ENCODE results near the gene DCST2. TPM values are rescaled to one million over a fixed set of nuclear protein-coding genes. Genes with fewer than 3 reads are reported as not detected.

The DCST2 gene
- total and polyA plus RNA-seq, 9 of the 15 experiments (the other 6 are each of a cell fraction or from before 2014, with no cell fraction given), result 0.09 to 0.49 (median 0.11) TPM; not detected in 3

DNA sequence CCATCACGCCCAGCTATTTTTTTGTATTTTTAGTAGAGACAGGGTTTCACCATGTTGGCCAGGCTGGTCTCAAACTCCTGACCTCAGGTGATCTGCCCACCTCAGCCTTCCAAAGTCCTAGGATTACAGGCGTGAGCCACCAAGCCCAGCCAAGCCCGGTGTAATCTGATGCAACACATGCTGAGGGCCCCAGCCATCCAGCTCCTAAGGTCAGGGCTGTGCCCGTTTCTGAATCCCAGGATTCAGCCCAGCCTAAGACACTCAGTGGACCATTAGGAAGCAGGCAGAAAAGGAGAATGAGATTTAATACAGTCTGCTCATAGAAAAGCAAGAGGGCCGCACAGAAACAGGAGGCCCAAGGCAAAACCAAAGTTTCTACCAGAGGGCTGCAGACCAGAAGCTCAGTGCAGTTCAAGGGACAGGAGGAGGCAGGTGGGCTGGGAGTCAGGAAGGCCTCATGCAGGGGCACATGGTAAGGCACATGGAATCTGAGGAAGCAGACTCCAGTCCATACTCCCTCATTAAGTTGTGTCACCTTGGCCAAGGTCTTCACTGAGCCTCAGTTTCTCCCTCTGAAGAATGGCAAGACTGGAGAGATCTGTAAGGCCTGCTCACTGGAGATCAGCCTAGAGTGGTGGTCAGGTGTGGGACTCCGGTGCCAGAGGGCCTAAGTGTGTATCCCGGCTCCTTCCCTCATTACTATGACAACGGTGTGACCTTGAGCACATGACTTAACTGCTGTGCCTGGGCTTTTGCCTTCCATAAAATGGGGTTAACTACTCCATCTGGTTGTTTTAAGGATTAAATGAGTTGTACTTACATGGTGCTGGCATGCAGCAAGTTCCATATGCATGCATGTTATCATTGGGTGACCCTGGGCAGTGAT lies 15.1 kb upstream of the DCST2 start (continued):
- TF ChIP-seq, protein P1, sequence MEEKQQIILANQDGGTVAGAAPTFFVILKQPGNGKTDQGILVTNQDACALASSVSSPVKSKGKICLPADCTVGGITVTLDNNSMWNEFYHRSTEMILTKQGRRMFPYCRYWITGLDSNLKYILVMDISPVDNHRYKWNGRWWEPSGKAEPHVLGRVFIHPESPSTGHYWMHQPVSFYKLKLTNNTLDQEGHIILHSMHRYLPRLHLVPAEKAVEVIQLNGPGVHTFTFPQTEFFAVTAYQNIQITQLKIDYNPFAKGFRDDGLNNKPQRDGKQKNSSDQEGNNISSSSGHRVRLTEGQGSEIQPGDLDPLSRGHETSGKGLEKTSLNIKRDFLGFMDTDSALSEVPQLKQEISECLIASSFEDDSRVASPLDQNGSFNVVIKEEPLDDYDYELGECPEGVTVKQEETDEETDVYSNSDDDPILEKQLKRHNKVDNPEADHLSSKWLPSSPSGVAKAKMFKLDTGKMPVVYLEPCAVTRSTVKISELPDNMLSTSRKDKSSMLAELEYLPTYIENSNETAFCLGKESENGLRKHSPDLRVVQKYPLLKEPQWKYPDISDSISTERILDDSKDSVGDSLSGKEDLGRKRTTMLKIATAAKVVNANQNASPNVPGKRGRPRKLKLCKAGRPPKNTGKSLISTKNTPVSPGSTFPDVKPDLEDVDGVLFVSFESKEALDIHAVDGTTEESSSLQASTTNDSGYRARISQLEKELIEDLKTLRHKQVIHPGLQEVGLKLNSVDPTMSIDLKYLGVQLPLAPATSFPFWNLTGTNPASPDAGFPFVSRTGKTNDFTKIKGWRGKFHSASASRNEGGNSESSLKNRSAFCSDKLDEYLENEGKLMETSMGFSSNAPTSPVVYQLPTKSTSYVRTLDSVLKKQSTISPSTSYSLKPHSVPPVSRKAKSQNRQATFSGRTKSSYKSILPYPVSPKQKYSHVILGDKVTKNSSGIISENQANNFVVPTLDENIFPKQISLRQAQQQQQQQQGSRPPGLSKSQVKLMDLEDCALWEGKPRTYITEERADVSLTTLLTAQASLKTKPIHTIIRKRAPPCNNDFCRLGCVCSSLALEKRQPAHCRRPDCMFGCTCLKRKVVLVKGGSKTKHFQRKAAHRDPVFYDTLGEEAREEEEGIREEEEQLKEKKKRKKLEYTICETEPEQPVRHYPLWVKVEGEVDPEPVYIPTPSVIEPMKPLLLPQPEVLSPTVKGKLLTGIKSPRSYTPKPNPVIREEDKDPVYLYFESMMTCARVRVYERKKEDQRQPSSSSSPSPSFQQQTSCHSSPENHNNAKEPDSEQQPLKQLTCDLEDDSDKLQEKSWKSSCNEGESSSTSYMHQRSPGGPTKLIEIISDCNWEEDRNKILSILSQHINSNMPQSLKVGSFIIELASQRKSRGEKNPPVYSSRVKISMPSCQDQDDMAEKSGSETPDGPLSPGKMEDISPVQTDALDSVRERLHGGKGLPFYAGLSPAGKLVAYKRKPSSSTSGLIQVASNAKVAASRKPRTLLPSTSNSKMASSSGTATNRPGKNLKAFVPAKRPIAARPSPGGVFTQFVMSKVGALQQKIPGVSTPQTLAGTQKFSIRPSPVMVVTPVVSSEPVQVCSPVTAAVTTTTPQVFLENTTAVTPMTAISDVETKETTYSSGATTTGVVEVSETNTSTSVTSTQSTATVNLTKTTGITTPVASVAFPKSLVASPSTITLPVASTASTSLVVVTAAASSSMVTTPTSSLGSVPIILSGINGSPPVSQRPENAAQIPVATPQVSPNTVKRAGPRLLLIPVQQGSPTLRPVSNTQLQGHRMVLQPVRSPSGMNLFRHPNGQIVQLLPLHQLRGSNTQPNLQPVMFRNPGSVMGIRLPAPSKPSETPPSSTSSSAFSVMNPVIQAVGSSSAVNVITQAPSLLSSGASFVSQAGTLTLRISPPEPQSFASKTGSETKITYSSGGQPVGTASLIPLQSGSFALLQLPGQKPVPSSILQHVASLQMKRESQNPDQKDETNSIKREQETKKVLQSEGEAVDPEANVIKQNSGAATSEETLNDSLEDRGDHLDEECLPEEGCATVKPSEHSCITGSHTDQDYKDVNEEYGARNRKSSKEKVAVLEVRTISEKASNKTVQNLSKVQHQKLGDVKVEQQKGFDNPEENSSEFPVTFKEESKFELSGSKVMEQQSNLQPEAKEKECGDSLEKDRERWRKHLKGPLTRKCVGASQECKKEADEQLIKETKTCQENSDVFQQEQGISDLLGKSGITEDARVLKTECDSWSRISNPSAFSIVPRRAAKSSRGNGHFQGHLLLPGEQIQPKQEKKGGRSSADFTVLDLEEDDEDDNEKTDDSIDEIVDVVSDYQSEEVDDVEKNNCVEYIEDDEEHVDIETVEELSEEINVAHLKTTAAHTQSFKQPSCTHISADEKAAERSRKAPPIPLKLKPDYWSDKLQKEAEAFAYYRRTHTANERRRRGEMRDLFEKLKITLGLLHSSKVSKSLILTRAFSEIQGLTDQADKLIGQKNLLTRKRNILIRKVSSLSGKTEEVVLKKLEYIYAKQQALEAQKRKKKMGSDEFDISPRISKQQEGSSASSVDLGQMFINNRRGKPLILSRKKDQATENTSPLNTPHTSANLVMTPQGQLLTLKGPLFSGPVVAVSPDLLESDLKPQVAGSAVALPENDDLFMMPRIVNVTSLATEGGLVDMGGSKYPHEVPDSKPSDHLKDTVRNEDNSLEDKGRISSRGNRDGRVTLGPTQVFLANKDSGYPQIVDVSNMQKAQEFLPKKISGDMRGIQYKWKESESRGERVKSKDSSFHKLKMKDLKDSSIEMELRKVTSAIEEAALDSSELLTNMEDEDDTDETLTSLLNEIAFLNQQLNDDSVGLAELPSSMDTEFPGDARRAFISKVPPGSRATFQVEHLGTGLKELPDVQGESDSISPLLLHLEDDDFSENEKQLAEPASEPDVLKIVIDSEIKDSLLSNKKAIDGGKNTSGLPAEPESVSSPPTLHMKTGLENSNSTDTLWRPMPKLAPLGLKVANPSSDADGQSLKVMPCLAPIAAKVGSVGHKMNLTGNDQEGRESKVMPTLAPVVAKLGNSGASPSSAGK (IDR thresholded peaks at IDR 0.05), result peak; percentile 37; the same call in 1 of the 2 replicates
- TF ChIP-seq CEBPB (tag; IDR thresholded peaks at IDR 0.05) (0 out of 2 replicates have a peak, but pooled peaks have one; percentile 14), BCL6 (CRISPR knock-in tag; IDR thresholded peaks at IDR 0.05) (no peak), HDGF (IDR thresholded peaks at IDR 0.05) (no peak), CXXC5 (CRISPR knock-in tag; IDR thresholded peaks at IDR 0.05) (peak; percentile 40; the same call in 1 of the 2 replicates), CAMTA2 (CRISPR knock-in tag; conservative IDR thresholded peaks at IDR 0.05) (no peak), ZBTB8A (IDR thresholded peaks at IDR 0.05; ENCODE audit: partially characterized antibody) (no peak), ZNF766 (CRISPR knock-in tag; conservative IDR thresholded peaks at IDR 0.05) (no peak), BRF2 (IDR thresholded peaks at IDR 0.05; ENCODE audit: borderline replicate concordance, insufficient read depth, insufficient read length) (no peak), KDM4B (IDR thresholded peaks at IDR 0.05; ENCODE audit: borderline replicate concordance in 2 of 2, low read depth in 1 of 2) (no peak)
- TF ChIP-seq, protein P2, sequence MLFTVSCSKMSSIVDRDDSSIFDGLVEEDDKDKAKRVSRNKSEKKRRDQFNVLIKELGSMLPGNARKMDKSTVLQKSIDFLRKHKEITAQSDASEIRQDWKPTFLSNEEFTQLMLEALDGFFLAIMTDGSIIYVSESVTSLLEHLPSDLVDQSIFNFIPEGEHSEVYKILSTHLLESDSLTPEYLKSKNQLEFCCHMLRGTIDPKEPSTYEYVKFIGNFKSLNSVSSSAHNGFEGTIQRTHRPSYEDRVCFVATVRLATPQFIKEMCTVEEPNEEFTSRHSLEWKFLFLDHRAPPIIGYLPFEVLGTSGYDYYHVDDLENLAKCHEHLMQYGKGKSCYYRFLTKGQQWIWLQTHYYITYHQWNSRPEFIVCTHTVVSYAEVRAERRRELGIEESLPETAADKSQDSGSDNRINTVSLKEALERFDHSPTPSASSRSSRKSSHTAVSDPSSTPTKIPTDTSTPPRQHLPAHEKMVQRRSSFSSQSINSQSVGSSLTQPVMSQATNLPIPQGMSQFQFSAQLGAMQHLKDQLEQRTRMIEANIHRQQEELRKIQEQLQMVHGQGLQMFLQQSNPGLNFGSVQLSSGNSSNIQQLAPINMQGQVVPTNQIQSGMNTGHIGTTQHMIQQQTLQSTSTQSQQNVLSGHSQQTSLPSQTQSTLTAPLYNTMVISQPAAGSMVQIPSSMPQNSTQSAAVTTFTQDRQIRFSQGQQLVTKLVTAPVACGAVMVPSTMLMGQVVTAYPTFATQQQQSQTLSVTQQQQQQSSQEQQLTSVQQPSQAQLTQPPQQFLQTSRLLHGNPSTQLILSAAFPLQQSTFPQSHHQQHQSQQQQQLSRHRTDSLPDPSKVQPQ (CRISPR knock-in tag; IDR thresholded peaks at IDR 0.05; ENCODE audit: borderline replicate concordance), result no peak

Measured in K562 (cell line).